CD4-positive, alpha-beta T cell treated with Interleukin-10 for 1 hour (primary cell): ENCODE results near the gene ZDHHC22.
A peak's percentile ranks its signal among the peaks of the same experiment; 100 is the strongest.

Experiments used
- DNase-seq: peaks from one replicate; pipeline ENCODE4 v3.0.0-alpha.2; 2020

Gene ZDHHC22

DNA sequence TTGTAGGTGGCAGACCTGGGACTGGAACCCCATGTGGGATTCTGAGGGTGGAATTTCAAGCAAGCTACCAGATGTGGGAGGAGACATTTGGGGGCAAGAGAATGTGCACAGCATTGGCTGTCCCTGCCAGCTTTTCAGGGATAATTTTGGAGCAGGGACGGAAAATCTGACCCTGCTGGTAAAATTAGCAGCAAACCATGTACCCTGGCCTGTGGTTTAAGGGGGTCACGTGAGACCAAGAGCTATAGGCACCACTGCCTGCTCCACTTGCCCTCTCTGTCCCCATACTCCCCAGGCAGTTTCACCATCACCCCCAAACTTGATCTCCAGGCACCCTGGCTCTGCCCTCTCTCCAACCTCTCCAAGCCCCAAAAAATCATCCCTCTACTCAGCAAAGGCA lies 13.5 kb upstream of the ZDHHC22 start:
- DNase-seq, result no peak

GRCh38 chr14:77154421-77154820 lies 12.8 kb upstream of the ZDHHC22 start:
- DNase-seq, result no peak

DNA sequence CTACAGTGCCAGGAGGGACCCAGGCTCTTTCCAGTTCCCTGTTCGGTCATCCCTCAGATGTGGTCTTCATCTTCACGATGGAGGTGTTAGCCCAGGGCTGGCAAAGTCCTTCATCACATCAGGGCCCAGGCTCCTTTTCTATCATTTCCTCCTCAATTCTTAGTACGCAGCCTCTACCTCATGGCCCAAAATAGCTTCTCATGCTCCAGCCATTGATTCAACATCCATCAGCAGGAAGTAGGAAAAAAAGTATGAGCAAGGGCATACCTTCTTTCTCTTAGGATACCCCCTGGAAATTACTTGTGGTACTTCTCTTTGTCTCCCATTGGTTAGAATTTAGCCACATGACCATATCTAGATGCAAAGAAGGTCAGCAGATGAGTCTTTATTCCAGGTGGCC lies 12.2 kb upstream of the ZDHHC22 start:
- no peak for DNase-seq

DNA sequence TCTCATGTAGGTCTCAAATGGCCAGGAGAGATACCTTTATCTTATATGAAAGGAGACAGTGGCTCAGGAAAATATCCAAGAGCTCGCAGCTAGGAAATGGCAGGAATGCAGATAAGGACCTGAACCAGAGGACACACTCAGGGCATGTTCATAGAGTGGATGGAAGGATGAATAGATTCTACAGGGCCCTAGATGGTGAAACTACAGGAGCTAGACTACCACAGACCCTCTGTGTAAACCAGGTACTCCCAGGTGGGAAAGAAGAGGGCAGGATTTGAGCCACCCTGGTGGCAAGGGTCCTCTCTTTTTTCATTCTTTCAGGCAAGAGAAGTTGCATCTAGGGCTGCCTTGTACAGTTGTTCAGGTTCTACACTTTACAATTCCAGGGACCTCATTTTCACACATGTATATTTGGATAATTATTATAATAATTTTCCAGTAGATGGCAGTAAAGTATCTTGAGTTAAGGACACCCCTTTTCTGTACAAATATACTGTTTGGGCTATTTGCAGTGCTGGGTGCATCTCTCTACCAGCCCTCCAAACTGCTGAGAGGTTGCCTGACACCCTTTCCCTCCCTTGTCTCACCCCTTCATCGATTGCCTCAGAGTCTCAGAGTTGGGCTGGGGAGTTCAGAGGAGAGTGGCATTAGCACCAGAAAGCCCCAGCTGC lies 10.5 kb upstream of the ZDHHC22 start:
- no peak for DNase-seq

DNA sequence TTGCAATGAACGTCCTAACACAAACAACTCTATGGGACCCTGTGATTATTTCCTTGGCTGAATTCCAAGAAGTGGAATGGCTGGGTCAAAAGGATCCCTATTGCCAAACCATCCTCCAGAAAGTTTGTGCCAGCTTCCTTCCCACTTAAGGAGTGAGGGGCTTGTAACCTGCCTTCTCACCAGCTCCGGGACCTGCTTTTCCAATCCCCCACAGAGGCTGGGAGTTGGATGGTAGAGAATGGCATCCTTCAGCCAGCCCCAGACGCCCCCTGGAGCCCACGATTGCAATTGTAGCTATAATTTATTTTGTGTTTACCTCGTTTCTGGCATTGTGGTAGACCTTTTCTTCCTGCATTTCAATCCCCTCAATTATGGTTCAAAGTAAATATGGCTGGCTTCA lies 9.7 kb upstream of the ZDHHC22 start:
- DNase-seq, result no peak

GRCh38 chr14:77148510-77149231 lies 7.1 kb upstream of the ZDHHC22 start:
- no peak for DNase-seq

GRCh38 chr14:77145975-77146740 lies 4.6 kb upstream of the ZDHHC22 start:
- no peak for DNase-seq

DNA sequence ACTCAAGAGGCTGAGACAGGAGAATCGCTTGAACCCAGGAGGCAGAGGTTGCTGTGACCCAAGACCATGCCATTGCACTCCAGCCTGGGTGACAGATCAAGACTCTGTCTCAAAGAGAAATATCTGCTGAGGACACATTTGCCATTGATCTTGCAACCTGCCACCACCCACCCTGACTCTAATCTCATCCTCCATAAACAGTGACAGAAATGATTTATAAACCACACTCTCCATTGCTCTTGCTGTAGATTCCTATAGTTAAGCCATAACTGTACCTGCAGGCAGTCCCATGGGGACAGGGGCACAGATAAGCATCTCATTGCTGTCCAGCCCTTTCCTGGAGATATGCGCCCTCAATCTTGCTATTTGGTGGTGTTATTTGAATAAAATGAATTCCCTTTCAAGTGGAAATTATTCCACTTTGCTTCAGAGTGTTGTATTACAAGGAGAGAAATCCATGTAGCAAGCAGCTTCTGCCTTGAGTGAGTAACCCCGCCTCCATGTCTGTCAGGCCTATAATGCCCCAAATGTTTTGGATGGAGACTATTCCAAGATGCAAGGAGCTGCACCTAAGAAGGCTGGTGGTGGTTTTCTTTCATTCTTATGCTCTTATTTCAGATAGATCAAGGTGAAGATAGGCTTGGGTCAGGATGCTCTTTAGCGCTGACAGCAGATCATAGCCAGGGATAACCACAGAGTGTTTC lies 3.0 kb upstream of the ZDHHC22 start:
- DNase-seq, result no peak

GRCh38 chr14:77143071-77143470 lies 1.5 kb upstream of the ZDHHC22 start:
- no peak for DNase-seq

- DNase-seq, result no peak
These were observed 612 bp upstream of the ZDHHC22 start for GRCh38 chr14:77142005-77142800.

GRCh38 chr14:77140359-77141213 lies 1.0 kb downstream of the ZDHHC22 start:
- no peak for DNase-seq

DNA sequence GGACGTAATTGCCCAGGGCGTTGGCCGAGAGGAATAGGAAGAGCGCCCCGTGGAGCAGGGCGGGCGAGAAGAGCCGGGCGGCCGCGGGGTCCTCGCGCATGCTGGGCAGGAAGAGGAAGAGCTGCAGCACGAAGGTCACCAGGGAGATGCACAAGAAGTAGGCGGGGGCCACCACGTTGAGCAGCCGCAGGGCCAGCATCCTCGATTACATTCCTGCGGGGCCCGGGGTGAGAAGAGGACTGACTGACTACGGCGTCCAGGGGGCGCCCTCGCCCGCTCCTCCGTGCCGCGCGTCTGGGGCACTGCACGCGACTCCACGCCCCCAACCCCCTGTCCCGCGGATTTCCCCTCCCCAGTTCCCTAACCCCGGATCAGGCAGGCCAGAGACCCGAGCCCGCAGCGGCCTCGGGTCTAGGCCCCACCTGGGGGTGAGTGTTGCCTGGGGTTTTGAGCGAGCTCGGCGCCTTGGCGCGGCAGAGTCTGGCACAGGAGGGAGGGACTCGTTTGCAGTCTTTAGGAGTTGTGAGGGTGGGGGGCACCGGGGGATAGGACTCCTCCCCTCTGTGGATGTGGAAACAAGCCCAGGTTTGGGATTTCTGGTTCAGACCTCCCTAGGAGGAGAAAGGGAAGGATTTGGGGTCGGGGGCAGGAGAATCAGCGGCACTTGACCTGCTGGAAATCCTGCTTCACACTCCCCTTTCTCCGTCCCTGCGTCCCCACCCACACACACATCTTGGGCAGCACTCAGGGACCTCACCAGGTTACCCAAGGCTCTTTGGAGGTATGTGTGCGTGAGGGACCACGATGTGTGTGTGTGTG lies 1.8 kb downstream of the ZDHHC22 start:
- peak; percentile 24 for DNase-seq

GRCh38 chr14:77139022-77139421 lies 2.6 kb downstream of the ZDHHC22 start:
- no peak for DNase-seq

DNA sequence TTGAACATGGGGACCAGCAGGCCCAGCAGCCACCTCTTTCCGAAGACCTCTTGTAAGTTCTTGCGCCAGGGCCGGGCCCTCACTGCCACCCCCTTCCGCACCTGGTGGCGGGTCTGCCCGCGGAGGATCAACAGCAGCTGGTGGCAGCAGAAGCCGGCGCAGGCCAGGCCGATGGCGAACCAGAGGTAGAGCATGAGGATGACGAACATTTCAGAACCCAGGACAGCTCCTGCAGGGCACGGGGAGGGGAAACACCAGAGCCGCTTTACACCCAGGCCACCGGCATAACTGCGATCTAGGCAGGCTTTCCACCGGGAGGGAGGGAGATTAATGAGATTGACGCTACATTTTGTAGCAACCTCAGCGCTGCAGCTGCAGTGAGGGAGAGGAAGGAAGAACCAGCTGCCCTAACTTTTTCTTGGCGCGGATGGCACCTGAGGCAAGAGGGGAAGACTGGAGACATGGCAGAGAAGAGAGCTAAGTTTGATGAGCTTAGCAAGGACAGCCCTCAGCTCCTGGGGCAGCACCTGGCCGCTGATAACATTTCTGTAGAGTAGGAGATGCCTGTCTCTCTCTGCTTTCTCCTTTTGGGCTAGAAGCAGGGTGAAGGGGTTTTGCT lies 7.8 kb downstream of the ZDHHC22 start:
- DNase-seq, result peak; percentile 51

- DNase-seq, result no peak
These were observed 9.6 kb downstream of the ZDHHC22 start for GRCh38 chr14:77131871-77132486.

GRCh38 chr14:77131206-77131605 lies 10.4 kb downstream of the ZDHHC22 start:
- DNase-seq, result no peak

GRCh38 chr14:77130386-77130785 lies 11.2 kb downstream of the ZDHHC22 start:
- no peak for DNase-seq

- DNase-seq, result no peak
These were observed 13.1 kb downstream of the ZDHHC22 start for GRCh38 chr14:77128414-77128891.

- no peak for DNase-seq
These were observed 15.1 kb downstream of the ZDHHC22 start for GRCh38 chr14:77126461-77126990.
